ENCODE results near the gene CDH12. TPM values are rescaled to one million over a fixed set of nuclear protein-coding genes. Genes with fewer than 3 reads are reported as not detected.
"Not testable (repeated sequence)": the region's sequence is repeated elsewhere in the genome, so short reads cannot be mapped to it uniquely, and the experiment has no call there.

CDH12 gene
- total RNA-seq, 2 donors from 2014 or later, result not detected

DNA sequence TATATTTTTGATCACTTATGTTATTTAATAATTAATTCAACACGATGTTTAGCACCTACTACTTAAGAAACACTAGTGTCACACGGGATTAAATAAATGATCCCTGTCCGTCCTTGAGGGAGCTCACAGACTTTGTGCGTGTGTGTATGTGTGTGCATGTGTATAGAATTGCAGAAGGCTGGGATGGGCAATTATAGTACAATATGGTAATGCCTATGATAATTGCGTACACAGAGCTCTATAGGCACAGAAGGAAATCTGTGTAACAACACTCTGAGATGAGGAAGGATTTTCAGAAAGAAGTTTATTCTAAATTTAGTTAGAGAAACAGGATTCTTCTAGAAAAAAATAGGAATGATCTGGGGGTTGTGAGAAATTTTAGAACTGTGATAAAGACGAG is 76.9 kb downstream of the CDH12 start:
- DNase-seq (ENCODE audit: low spot score), result no peak
- TF ChIP-seq, protein P1, sequence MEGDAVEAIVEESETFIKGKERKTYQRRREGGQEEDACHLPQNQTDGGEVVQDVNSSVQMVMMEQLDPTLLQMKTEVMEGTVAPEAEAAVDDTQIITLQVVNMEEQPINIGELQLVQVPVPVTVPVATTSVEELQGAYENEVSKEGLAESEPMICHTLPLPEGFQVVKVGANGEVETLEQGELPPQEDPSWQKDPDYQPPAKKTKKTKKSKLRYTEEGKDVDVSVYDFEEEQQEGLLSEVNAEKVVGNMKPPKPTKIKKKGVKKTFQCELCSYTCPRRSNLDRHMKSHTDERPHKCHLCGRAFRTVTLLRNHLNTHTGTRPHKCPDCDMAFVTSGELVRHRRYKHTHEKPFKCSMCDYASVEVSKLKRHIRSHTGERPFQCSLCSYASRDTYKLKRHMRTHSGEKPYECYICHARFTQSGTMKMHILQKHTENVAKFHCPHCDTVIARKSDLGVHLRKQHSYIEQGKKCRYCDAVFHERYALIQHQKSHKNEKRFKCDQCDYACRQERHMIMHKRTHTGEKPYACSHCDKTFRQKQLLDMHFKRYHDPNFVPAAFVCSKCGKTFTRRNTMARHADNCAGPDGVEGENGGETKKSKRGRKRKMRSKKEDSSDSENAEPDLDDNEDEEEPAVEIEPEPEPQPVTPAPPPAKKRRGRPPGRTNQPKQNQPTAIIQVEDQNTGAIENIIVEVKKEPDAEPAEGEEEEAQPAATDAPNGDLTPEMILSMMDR (IDR thresholded peaks at IDR 0.05), result no peak
- H3K27ac ChIP-seq, result no peak overlapping the region
- H3K9me3 ChIP-seq, result no peaks in the 10 kb centered on the region
- no peak overlapping the region for H3K4me3 ChIP-seq
- no peaks in the 10 kb centered on the region for H3K27me3 ChIP-seq
- no peaks in the 10 kb centered on the region for H3K4me1 ChIP-seq
- no peaks in the 10 kb centered on the region for H3K36me3 ChIP-seq

DNA sequence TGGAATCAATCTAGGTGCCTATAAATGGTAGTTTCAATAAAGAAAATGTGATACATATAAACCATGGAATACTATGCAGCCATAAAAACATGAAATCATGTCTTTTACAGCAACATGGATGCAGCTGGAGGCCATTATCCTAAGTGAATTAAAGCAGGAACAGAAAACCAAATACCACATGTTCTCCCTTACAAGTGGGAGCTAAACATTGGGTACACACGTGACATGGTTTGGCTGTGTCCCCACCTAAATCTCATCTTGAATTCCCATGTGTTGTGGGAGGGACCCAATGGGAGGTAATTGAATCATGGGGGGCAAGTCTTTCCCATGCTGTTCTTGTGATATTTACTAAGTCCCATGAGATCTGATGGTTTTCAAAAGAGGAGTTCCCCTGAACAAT is 78.9 kb downstream of the CDH12 start:
- H3K36me3 ChIP-seq; H3K27ac ChIP-seq; DNase-seq (ENCODE audit: low spot score); H3K27me3 ChIP-seq; H3K4me1 ChIP-seq; H3K9me3 ChIP-seq; H3K4me3 ChIP-seq: not testable (repeated sequence)

DNA sequence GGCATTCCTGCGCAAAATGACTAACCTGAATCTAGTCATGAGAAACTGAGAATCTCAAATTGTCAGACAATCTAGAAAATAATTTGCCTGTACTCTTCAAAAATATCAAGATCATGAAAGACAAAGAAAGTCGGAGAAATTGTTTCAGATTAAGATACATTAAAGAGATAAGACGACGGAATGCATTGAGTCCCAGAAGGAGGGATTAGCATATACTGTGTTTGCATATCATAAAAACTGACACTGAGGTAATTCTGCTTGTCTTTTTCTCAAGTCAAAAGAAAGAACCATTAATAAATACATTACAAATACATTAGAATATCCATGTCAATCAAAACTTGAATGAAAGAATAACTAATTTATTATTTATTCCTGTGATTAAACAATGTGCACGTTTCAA is 88.4 kb downstream of the CDH12 start:
- no peaks in the 10 kb centered on the region for H3K9me3 ChIP-seq
- TF ChIP-seq, protein P1 (IDR thresholded peaks at IDR 0.05), result no peak
- no peaks in the 10 kb centered on the region for H3K4me1 ChIP-seq
- no peak for DNase-seq (ENCODE audit: low spot score)
- H3K27me3 ChIP-seq, result no peaks in the 10 kb centered on the region
- no peak overlapping the region for H3K27ac ChIP-seq
- H3K36me3 ChIP-seq, result no peaks in the 10 kb centered on the region
- no peak overlapping the region for H3K4me3 ChIP-seq

DNA sequence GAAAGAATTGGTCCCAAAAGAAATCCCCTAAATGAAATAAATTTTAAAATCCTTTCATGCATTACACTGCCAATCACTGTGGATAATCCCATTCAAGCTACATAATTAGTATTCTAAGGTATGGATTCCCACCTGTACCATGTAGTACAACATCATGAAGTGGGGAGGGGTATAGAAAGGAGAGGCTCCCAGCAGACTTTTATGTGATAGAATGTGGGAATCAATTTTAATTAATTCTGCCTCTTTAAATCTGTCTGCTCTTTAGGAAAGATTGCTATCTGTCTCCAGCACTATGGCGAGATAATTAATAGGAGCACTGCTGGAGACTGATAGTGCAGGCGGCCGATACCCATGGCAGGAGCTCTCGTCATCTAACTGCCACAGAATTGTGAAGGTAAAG is 95.4 kb downstream of the CDH12 start:
- Histone ChIP-seq H3K9me3 (no peaks in the 10 kb centered on the region), H3K27ac (no peak overlapping the region), H3K4me3 (no peak overlapping the region), H3K36me3 (no peaks in the 10 kb centered on the region), H3K27me3 (no peaks in the 10 kb centered on the region), H3K4me1 (no peaks in the 10 kb centered on the region)
- DNase-seq (ENCODE audit: low spot score), result no peak
- TF ChIP-seq, protein P1 (IDR thresholded peaks at IDR 0.05), result no peak

DNA sequence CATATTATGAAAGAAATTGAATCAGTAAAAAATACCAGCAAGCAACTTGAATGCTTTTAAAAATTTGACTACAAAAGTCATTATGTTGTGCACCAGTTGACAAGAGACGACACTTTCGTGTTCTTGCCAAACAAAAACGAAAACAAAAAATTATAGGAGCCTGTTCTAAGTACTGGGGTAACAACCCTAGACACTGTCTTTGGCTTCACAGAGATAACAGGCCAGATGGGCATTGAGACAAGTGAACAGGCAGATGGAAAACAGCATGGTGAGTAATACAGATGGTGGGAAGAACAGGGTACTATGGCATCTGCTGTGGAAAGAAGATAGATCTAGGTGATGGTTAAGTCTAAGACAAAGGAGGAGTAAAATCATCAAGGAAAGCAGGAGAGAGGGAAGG is 99.0 kb downstream of the CDH12 start:
- no peak overlapping the region for H3K27ac ChIP-seq
- no peaks in the 10 kb centered on the region for H3K4me1 ChIP-seq
- no peaks in the 10 kb centered on the region for H3K9me3 ChIP-seq
- no peak overlapping the region for H3K4me3 ChIP-seq
- TF ChIP-seq, protein P1 (IDR thresholded peaks at IDR 0.05), result no peak
- no peaks in the 10 kb centered on the region for H3K27me3 ChIP-seq
- DNase-seq (ENCODE audit: low spot score), result no peak
- H3K36me3 ChIP-seq, result no peaks in the 10 kb centered on the region

DNA sequence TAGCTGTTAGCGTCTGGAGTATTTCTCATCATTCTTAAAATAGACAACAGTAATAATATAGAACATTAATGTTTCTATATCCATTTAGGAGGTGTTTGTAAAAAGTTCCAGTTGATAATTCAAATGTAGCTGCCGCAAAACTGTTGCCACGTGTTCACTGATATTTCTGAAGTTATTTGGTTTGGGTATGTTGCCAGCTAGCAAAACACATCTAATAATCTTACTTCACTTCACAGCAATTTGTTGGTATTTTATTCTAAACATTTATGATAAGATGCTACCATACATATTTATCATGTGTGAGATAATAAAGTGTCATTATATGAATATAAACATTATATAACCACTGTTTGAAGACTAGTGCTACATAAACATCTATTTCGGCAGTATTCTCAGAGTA is 101.6 kb downstream of the CDH12 start:
- TF ChIP-seq, protein P1 (IDR thresholded peaks at IDR 0.05), result no peak
- Histone ChIP-seq H3K36me3 (no peaks in the 10 kb centered on the region), H3K4me3 (no peak overlapping the region), H3K27me3 (no peaks in the 10 kb centered on the region), H3K4me1 (no peaks in the 10 kb centered on the region), H3K27ac (no peak overlapping the region), H3K9me3 (no peaks in the 10 kb centered on the region)
- DNase-seq (ENCODE audit: low spot score), result no peak
